GM19452 (cell line): ENCODE results near the gene TMEFF2.

ENCODE experiments used
- ATAC-seq: cut with Tn5 transposase; IDR thresholded peaks from one replicate; pipeline ENCODE4 v1.9.1; 2021; ENCODE audit not compliant: unreplicated experiment

The TMEFF2 gene

DNA sequence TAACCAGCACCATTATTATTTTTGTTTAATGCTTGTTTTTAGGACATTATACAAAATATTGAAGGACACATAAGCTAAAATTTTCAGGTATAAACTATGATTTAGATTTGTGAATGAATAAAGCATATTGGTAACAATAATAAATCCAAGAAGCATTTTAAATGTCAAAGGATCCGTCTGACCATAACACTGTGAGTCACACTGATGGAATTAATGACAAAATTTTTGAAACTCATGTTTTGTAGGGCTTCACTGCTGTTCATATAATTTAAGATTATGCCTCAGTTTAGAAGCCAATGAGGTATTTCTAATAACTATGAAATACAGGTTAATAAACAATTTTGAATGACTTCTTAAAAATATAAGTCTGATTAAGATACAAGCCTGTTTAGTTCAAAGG is 124.6 kb downstream of the TMEFF2 start:
- ATAC-seq, result no peak

DNA sequence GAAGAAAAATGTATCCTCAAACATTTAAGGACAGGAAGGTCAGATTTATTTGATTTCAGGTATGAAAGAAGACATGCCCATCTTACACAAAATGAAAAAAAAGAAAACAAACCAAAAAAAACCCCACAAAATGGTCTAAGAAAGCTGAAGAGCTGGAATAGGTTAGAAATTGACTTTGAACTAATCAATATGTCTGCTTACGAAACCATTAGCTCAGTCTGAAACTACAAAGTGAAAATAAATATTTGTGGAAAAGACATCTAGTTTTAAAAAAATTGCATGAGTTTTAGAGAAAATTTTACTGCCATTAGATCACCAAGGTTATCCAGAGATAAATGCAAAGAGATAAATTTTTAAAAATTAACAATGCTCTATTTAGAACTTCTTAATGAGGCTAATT is 125.3 kb downstream of the TMEFF2 start:
- ATAC-seq, result no peak

DNA sequence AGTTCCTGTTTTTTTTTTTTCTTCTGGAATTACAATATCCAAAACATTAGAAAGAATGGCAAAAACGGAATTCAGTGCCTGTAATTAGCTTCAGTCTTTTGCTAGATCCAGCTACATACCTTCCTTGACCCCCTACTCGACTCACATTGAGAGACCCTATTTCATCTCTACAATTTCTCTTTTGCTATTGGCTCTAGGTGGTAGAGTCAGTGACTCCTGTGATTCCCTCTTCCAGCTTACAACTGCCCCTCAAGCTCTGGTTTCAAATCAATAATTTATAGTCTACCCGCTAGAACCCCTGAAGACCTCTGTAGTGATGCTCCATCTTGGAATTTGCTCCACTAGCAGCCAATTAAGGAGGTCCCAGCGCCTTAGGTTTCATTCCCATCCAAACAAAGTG is 125.8 kb downstream of the TMEFF2 start:
- no peak for ATAC-seq

DNA sequence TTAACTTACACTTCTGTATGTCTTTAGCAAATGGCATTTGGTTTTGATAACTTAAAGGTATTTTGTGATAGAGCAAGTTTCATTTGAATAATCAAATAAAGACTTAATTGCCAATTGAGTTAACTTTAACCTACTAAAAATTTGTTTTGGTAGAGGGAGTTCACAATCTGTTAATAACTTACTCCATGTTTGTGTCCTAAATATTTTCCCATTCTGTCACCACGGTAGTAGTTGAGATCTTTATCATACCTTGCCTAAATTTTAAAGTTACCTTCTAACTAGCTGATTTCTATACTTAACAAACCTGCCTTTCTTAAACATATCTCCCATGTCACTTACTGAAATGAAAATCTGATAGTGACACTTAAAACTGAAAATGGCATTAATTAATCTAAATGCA is 127.1 kb downstream of the TMEFF2 start:
- ATAC-seq, result no peak

DNA sequence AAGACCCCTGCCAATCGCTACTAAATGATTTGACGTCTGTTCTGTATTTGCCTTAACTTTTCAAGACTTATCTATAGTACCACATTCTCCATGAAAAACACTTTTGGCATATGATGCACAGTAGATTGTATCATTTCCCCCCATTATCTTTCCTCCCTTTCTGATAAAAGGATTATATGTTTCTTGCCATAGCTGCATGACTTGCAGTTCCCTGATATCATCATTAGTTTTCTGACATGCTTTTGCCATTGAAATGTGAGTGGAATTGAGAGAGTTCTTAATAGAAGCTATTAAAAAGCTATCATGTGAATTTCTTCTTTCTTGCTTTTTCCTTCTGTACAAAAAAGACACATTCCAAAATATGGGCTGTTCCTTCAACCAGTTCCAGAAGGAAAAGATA is 130.3 kb downstream of the TMEFF2 start:
- no peak for ATAC-seq

DNA sequence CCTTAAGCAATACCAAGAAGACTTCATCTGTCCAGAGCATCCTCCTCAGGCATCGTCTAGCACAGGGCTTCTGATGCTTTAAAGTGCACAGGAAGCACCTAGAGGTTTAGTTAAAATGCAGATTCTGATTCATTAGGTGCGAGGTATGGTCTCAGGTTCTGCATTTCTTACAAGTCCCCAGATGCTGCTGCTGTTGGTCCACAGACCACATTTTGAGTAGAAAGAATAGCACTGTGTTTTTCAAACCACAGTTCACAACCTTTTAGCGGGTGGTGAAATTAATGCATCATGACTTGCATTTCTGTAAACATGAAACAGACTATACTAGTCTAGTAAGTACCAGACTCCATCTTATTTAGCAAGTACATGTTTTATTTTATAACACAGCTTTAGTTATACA is 134.6 kb downstream of the TMEFF2 start:
- ATAC-seq, result no peak

DNA sequence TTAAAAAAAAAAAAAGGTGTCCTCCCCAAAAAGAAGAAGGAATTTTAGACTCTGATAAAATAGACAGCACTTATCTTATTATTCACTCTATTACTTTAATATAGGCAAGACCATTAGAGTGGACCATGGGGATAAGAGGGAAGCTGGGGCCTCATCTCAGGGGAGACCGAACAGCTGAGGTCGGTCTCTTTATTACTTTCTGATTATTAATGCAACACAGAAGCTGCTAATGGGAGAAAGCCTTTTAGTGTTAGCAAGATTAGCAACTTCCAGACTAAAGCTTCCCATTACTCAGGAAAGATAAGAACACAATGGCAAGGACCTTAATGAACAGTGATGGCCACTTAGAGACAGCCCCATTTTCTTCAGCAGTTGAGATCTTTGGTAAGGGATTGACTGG is 135.5 kb downstream of the TMEFF2 start:
- no peak for ATAC-seq

DNA sequence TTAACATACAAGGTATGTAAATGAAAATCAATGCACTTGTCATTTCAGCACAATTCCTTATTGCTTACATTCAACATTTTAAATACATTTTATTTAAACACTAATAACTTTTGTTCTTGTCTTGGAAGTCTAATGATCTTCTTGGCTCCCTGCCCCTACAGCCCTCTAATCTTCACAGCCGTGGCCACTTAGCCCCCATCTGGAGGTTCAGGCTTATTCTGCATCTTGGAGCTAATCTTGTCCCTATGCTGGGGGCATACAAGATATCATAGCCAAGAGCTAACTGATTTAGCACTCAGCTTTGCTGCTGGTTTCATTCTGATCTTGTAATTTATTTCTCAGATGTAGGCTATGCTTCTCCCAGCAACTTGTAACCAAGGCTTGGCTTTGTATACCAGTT is 140.8 kb downstream of the TMEFF2 start:
- ATAC-seq, result no peak

DNA sequence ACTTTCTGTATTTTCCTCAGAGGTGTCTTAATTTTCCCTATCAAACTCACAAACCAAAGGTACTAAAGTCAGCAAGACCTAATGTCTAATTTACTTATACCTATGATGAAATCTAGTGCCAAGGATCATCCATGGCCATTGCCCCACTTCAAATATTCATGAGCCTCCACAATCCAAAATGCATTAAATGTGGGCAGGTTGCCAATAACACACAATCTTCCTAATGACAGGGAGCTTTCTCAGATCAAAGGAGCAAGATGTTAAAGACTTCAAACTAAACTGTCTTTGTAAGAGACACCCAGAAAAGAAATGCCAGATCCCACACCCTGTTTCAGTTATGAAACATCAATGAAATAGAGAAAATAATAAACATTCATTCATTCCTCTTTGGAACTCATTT is 143.2 kb downstream of the TMEFF2 start:
- ATAC-seq, result no peak

DNA sequence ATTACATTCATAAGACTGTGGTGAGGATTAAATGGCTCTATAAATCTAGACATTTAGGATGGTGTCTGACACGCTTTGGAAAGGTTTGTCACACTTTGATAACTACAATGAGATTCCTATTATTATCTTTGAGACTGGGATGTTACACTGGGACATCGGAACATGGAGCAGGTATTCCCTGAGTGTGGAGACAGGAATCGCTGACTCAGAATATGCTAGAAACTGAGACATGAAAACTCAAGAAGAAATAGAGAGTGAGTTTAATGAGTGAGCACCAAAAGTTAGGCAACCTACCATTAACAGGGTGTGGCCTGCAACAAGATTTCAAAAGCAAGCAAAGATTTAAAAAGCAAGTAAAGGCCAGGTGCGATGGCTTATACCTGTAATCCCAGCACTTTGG is 145.4 kb downstream of the TMEFF2 start:
- no peak for ATAC-seq

DNA sequence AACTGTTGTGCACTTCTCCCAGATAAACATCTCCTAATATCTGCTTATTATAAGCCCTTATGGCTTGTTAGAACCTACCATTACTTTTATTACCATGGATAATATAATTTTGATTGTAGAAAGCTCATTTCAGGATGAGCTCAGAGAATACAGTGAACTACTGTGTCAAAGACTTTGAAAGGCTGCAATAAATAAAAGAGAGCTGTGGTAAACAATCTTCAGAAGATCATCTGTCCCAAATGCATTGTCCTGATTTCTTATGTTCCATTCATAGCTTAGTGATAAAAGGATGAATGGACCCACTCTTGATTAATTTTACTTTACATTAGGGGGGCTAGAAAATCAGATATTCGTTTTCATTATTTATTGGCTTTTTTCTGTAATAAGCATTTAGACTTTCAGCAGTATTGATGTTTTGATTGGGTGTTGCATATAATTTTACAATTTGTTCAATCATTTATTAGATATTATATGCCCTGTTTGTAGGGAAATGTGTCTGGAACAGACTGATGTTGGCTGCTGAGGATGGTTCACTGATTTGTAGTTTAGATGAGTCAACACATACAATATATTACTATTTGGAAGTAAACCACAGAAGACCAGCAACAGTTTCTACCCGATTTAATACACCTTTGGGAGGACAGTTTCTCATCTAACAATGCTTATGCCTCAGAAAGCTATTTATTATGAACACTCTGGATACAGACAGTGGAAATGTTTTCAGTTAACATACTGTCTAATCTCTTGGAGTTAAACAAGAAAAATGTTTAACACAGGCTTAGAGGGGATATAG is 147.2 kb downstream of the TMEFF2 start:
- no peak for ATAC-seq

DNA sequence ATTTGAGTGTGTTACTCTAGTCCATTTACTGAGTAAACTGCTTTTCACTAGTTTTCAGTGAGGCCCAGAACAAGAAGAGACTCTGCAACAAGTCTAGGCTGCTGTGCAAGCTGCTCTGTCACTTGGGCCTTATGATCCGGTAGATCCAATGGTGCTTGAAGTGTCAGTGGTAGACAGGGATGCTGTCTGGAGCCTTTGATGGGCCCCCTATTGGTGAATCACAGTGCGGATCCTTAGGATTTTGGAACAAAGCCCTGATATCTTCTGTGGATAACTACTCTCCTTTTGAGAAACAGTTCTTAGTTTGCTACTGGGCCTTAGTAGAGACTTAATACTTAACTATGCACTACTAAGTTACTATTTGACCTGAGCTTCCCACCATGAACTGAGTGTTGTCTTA is 150.2 kb downstream of the TMEFF2 start:
- ATAC-seq, result no peak

DNA sequence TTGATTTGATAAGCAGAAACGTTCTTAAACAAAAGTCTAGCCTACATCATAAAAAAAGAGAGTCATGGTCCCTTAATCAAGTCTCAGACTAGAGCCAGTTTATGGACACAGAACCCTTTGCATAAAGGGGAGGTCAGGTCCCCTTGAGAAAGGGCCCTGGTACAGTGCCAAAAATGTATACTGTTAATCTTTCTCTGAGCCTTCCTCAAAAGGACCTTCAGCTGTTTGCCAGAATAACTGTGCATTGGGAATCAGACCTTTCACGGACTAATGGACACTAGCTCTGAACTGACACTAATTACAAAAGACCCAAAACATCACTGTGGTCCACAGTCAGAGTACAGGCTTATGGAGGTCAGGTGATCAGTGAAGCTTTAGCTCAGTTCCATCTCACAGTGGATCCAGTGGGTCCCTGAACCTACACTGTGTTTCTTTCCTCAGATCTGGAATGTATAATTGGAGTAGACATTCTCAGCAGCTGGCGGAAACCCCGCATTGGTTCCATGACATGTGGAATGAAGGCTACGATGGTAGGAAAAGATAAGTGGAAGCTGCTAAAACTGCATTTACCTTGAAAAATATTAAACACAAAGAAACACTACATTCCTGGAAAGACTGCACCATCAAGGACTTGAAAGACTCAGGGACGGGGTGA is 151.4 kb downstream of the TMEFF2 start:
- ATAC-seq, result no peak

DNA sequence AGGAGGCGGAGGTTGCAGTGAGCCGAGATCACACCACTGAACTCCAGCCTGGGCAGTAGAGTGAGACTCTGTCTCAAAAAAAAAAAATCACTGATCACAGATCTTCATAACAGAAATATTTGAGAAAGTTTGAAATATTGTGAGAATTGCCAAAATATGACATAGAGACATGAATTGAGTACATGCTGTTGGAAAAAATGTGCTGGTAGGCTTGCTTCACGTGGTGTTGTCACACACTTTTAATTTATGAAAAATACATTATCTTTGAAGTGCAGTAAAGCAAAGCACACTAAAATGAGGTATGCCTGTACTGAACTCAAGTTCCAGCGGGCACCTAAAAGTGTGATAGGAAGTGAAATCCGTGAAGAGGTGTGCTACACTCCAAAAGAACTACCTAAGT is 152.6 kb downstream of the TMEFF2 start:
- ATAC-seq, result no peak

DNA sequence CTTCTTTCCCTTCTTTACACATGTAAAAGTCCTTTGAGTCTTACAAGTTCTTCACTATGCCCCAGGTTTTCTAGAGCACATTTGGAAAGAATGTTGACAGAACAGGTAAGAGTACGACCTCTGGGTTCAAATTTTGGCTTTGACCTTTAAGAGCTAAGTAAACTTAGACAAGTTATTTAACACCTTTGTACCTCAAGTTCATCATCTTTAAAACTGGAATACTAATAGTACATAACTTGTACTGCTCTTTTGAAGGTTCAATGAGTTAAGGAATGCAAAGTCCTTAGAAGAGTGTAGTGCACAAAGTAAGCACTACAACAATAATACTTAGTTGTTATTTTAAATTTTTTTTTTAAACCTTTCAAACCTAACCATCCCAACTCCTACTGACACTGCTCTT is 156.6 kb downstream of the TMEFF2 start:
- no peak for ATAC-seq

DNA sequence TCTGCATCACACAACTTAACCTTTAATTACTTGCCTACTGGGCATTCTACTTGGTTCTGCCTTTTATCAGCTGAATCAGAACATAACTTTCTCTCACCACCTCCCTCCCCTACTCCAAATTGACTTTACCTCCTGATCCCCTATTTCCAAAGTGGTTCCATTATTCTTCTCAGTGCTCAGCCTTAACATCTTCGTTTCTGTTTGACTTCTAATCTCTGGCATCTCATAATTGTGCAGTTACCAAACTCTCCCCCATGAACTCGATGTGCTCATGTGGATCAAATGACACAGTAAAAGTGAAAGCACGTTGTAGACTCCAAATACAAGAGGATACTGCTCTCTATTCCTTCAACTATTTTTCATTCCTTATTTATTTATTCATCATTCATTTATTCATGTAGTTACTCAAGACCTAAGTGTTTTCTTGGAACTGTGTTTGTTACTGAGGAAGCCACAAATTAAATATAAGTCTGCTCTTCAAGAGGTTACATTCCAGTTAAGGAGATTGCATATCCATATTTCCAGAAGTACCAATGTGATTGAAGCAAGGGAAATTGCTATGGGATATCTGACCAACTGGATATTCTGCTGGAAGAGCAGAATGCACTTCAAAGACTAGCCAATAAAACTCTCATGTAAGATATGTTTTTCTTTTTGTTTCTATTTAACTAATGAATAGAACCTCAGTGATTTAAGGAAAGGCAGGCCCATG is 158.8 kb downstream of the TMEFF2 start:
- ATAC-seq, result no peak

DNA sequence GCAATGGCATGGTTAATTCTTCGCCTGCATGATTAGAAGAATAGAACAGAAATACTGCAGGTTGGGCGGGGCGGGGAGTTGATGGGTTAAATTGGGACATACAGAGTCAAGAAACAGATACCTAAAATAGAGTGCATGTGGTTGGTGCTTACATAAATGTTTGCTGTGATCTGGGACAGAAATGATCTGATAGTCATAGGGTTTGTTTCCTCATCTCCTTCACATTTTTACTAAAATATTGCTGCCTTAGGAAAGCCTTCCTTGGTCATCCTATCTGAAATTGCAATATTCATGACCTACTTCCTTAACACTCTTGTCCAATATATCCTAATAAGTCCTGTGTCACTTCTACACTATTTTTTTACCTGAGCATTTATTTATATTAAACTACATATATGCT is 163.9 kb downstream of the TMEFF2 start:
- no peak for ATAC-seq

DNA sequence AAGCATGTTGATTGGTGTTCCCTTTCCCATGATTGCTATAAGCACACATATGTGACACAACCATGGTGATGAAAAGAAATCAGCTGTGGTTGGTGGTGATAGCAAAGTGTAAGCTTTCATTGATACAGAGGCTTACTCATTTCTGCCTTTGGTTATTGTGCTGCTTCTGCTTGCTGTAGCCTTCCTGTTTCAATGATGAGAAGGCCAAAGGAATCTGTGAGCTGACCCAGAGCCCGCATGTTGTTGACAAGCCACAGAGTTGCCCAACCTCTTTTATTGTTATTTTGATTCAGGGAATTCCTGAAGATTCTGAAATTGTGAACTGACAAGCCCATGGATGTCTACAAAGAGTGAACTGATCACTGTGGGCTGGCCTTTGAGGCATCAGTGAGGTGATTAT is 164.4 kb downstream of the TMEFF2 start:
- ATAC-seq, result no peak

DNA sequence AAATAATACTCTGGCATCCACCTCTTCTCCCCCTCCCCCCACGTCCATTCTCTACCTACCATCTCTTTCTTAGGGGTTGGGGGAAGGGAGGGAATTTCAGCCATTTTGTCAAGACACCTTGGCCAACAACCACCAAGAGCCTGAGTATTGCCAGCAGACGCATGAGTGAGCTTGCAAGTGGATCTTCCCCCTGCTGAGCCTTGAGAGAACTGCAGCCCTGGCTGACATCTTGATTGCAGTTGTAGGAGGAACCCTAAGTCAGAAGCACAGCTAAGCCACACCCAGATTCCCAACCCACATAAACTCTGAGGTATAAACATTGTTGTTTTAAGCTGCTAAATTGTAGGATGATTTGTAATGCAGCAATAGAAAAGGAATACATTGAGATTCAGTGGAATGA is 165.6 kb downstream of the TMEFF2 start:
- ATAC-seq, result peak; percentile 65

DNA sequence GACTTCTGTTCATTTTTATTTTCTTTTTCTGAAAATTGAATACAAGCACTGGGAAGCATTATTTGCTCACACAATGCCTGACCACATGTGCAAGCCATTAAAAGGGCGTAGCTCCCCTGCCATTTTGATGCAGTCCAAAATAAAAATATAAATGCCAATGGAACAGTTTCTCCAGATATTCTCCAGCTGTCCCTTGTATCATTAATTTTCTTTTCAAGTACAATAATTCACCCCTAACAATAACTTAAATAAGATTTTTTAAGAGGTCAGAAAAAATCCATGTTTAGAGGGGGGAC is 168.0 kb downstream of the TMEFF2 start:
- no peak for ATAC-seq

DNA sequence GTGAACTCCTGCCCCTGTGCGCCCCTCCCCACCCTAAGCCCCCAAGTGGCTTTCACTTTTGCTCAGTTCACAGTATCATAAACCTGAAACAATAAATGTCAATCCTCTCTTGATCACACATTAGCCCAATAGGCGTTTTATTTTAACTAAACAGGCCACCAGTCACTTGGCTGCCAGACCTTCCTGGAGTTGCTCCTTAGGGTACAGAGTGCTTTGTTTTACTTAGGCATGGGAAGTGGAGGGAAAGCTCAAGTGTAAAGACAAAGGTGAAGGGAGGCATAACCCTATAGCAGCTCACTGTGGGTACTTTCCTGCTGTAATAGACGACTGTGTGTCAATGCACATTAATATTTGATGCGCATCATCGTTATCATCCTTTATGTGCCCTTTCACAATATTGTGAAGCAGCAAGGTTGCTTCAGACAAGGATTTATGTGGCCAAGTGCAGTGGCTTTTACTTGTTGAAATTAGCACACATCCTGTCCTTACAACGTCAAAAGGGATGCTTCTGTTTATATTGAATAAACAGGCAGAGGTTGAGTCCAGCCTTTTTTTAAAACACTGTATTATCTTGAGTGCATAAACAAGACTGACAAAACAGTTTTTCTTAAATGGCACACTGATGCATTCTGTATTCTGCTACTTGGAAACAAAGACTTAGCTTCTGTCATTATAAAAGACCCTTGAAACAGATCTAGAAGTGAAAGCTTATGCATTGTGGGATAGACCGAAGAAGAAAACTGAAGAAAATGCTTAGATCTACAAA is 168.5 kb downstream of the TMEFF2 start:
- no peak for ATAC-seq

DNA sequence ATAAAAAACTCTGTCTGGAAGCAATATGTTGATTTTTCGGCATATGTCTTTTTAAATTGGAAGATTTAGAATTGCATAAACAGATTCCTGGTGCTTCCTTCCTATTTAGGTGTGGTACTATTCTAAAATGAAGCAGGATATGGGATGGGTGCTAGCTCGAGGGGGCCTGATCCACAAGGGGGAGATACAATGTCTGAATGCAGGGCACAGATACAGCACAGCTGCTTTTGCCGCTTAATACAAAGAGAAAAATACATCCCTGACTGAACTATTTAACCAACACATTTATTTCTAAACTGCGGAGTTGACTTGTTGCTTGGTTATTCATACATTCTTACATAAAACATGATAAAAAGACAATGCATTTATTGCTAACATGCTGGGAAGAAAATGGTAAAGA is 169.1 kb downstream of the TMEFF2 start:
- no peak for ATAC-seq
